ENCODE measurements around the gene RNPEPL1.
"Not testable (repeated sequence)": the region's sequence is repeated elsewhere in the genome, so short reads cannot be mapped to it uniquely, and the experiment has no call there.

Gene RNPEPL1

DNA sequence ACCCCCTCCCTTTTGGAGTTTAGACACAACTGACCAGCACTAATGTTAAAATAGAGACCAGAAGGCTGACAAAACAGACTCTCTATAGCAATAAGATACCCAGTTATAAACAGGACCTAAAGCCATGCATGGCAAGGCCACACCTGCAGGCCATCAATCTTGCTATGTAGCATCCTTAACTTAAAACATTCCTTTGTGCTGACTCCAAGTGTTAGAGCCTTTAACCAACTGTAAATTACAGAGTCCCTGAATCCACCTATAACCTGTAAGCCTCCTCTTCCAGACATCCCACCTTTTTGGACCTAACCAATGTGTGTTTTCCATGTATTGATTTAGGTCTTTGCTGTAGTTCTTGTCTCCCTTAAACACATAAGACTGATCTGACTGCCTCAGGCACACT is 28.4 kb upstream of the RNPEPL1 start:
- no peak for DNase-seq

- DNase-seq, result no peak
Measured at GRCh38 chr2:240551288-240551687, 17.0 kb upstream of the RNPEPL1 start.

GRCh38 chr2:240551811-240552210 is 16.5 kb upstream of the RNPEPL1 start:
- no peak for DNase-seq

DNA sequence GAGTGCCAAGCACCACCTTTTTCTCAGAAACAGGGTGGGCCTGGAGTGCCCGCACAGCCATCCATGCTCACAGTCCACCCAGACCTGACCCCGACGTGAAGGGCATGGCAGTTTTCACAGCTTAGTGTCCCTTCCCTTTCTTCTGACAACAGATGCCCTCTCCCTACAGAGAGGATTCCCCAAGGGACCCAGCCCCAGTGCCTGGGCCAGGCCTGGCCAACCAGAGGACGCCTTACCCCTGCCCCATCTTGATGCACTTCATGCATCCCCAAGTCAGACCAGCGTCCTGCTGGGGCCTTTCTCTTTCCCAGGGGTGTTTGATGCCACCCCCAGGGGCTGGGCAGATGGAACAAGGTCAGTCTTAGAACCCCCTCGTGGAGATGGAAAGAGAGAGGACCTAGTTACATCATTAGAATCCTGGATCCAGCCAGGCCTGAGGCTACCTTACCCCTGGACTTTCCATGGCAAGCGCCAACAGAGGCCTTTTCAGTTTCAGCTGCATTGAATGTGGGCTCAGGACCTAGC is 14.3 kb upstream of the RNPEPL1 start:
- DNase-seq, result no peak

DNA sequence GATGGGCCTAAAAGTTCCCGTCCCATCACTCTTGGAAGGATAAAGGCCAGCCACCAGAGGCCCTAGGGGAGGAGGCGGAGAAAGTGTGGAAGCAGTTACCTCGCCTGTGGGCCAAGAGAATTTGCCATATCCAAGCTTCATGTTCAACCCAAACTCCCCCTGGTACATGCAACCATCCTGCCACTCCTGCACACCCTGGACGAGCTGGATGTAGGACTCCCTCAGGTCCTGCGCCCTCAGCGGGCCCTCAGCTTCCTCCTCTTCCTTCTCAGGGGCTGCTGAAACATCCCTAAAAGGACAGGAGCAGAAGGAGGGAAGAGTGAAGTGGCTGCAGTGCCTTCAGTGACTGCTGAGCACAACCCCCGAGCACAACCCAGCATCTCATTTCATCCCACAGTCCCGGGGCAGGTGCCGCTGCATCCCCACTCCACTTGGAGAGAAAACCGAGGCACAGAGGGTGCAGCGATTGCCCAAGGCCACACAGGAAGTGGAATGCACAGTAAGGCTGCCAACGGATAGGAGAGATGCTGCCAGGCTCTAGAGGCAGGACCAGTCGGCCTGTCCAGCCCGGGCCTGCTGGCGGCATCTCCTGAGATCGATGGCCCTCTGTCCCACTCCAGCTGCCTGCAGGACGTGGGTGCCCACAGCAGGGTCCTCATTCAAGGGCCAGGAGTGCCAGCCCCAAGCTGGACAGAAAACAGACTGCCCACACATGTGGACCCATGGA is 13.4 kb upstream of the RNPEPL1 start:
- no peak for DNase-seq

DNA sequence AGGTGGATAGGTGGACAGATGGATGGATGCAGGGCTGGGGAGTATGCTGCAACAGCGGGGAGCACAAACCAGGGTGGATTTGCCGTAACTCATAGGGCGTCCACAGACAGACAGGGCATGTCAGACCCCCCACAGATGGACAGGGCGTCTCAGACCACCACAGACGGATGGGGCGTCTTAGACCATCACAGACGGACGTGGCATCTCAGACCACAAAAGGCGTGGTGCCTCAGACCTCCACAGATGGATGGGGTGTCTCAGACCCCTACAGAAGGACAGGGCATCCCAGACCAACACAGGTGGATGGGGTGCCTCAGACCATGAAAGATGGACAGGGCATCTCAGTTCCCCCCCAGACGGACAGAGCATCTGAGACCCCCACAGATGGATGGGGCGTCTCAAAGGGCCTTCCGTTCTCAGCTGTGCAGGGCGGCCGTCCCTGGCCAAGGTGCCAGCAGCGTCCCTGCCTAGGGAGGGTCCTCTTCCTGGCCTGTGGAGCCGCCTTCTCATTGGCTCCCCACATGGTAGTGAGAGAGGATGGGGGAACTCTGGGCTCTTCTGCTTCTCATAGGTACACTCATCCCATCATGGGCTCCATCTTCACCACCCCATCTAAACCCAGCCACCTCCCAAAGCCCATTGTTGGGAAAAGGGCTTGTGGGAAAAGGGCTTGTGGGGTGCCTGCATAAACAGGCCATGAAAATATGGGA is 12.6 kb upstream of the RNPEPL1 start:
- no peak for DNase-seq

GRCh38 chr2:240556553-240557100 is 11.7 kb upstream of the RNPEPL1 start:
- DNase-seq, result no peak

DNA sequence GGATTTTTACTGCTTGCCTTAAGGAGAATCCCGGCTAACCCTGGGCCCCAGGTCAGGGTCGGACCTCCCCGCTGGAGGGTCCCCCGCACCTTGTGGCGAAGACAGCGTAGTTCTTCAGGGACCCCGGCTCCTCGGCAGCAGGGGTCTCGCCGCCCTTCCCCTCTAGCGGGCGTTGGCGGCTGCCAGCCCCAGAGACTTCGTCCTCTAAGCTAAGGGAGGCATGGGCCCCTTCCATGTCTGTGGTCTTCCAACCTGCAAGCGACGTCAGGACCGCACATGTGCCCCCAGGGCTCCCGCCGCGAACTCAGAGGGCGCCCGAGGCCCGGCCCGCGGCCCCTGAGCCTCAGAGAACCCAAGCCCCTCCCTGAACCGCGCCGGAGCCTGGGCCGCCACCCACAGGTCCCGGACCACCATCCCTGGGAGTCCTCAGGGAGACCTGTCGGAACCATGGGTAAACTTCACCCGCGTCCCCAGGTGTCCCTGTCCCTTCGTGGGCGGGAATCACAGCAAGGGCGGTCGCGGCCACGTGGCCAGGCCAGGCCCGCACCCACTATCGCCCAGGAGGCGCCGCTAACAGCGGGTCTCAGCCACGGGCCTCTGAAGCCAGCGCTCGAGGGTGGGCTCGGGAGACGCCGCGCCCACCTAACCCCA is 11.1 kb upstream of the RNPEPL1 start:
- no peak for DNase-seq

DNA sequence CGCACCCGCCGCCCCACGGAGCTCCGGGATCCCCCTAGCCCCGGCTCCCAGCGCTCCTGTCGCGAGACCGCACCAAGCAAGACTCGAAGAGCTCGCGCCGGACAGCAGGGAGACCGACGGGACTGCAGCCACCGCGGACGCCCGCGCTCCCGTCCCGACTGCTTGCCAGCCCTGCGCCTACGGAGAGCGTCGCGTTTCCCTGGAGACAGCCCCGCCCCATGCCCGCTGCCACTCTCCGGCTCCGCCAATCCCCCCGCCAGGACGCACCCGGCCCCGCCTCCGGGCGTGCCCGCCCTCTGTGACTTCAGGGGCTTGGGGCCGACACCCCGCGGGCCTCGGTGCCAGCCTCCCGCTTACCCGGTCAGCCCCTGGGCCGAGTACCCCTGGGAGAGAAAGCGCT is 10.5 kb upstream of the RNPEPL1 start, which contains the start of gene ANKMY1:
ANKMY1 (minus strand) TSS at position 181 of the 400 bp plus-strand sequence. CDS start 653 bp downstream, outside the sequence.
- no peak for DNase-seq

GRCh38 chr2:240558236-240558761 is 10.0 kb upstream of the RNPEPL1 start:
- no peak for DNase-seq

DNA sequence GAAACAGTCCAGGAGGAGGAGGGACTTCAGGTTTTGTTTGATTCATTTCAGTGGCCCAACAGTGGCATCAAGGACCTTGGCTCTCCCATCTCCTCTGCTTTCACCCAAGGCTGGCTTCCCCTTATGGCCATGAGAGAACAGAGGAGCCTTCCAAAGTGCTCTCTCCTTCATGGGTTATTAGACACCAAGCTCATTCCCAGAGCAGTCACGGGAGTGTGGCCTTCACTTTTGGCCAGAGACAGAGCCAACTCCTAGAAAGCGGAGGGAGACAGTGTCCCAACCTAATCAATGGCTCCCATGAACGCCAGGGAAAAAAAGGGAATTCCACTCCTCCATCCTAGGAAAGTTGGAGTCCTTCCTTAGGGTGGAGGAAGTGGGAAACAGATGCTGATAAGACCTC is 9.0 kb upstream of the RNPEPL1 start:
- no peak for DNase-seq

DNA sequence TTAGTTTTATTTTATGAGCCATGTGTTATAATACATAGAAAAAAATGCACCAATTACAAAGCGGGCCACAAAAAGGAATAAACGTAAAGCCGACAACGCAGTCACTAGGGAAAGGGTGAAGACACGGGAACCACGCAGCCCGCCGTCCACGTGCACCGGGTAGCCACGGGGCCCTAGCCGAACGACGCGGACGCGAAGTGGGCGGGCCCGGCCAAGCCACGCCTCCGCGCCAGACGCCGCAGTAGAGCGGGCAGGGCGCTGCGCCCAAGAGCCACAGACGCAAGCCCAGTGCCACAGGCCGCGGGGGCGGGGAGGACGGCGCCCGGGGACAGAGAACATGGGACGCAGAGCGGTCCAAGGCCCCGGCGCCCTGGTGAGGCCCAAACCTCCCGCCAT is 8.2 kb upstream of the RNPEPL1 start, which contains the start of gene DUSP28:
DUSP28 (plus strand) TSS at position 274 of the 396 bp plus-strand sequence. CDS start 328 bp downstream, outside the sequence.
- peak; percentile 79 for DNase-seq

DNA sequence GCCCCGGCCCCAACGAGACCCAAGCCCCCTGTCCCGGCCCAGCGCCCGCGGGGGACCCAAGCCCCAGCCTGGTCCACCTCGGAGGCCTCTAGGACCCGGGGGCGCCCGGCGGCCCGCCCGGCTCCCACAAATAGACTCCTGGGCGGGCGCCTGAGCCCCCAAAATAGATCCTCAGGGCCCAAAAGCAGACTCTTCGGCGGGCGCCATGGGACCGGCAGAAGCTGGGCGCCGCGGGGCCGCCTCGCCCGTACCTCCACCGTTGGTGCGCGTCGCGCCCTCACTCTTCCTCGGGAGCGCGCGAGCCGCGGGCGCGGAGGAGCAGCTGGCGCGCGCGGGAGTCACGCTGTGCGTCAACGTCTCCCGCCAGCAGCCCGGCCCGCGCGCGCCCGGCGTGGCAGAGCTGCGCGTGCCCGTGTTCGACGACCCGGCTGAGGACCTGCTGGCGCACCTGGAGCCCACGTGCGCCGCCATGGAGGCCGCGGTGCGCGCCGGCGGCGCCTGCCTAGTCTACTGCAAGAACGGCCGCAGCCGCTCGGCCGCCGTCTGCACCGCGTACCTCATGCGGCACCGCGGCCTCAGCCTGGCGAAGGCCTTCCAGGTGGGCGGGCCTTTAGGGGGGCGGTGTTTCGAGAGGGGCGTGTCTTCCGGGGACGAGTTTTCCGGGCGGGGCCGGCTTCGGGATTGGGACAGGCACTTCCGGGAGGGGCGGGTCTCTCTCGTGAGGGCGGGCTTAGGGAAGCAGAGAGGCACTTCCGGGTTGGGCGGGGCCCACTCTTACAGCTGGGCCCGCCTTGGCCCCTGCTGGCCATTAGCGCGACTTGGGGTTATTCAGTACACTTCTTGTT is 7.6 kb upstream of the RNPEPL1 start:
- DNase-seq, result peak; percentile 95

DNA sequence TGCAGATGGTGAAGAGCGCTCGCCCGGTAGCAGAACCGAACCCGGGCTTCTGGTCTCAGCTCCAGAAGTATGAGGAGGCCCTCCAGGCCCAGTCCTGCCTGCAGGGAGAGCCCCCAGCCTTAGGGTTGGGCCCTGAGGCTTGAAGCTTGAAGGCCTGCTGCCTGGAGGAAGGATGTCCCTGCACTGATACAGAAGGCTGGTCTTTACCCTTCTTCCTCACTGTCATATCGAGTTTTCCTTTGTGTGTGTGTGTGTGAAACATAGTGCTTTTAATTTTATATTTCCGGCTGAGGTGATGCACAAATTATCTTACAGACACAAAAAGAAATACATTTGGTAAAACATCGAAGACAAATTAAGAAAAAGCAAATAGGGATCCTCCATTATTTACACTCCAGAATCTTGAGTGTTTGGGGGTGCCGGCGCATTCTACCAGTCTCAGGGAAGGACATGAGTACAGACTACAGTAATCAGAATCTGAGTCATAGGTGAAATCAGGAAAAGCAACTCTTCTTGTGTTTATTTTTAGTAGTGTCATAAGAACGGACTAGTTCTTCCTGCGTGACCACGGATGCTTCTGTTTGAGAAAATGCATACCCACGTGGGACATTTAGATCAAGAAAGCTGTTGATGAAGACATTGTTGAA is 6.8 kb upstream of the RNPEPL1 start:
- DNase-seq, result no peak

DNA sequence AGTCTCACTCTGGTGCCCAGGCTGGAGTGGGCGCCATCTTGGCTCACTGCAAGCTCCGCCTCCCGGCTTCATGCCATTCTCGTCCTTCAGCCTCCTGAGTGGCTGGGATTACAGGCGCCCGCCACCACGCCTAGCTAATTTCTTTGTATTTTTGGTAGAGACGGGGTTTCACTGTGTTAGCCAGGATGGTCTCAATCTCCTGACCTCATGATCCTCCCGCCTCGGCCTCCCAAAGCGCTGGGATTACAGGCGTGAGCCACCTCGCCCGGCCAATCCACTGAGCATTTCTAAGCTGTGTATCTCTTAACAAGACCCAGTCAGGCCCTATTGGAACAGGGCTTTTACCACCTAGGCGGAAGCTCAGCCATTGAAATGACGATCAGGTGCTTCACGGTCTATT is 5.1 kb upstream of the RNPEPL1 start:
- DNase-seq, result not testable (repeated sequence)

DNA sequence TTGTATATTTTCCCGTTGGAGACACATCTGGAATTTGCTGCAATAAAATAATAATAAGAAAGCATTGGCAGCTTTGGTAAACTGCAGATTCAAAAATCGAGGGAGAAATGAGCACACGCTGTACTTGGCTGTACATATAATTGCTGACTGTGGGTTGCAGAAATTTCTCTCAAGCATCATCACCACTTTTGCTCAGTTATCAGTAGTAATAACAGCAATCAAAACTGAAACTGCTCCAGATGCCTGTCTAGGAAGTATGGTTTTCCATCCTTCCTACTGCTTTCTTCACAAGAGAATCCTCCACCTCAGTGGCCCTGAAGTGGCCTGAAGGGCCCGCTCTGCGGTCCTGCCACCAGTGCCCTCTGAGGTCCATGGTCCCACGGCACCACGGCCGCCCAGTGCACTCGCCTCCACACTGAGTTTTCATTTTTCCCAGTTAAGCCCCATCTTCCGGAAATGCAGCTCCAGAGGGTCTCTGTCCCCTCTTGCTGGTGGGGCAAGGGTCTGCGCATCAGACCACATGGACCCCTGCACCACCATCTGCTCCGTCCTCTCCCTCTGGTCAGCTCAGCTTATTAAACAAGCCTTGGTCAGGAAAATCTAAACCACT is 4.2 kb upstream of the RNPEPL1 start:
- DNase-seq, result no peak

DNA sequence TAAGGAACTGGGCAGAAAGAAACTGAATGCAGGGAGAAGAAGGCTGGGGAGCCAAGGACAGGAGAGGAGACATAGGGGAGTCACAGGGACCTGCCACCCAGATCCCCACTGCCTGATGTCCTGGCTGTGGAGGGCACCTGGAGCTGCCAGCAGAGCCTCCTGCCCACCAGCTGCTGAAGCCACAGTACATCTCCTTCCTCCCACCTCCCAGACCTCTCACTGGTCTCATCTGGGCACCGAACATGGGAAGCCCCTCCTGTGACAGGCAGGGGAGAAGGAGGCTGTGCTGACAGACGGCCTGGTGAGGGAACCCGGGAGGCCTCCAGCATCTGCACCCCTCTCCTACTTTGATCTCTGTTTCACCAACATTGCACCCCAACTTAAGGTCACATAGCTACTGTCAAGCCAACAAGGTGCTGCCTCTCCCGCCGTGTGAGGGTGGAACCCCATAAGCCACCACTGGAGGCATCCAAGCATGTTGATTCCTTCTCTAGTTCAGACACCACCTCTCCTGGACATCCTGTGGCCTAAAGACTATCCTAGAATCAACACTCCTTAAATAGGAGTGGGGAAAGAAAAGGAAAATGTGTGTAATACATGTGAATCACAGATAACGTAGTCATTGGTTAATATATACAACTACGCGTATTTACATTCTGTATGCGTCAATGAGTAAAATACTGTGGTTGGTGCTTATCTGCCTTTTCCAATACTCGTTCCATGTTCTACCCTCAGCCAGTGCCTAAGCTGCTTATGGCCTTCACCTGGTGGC is 3.5 kb upstream of the RNPEPL1 start:
- no peak for DNase-seq

- peak; percentile 63 for DNase-seq
Measured at GRCh38 chr2:240565333-240566202, 2.7 kb upstream of the RNPEPL1 start.

Measured in NCI-H146 (cell line).